H9 (cell line): ENCODE data around the gene RGL1. TPM values are rescaled to one million over a fixed set of nuclear protein-coding genes. Genes with fewer than 3 reads are reported as not detected.

Experiments used
- DNase-seq: peaks from one replicate; pipeline ENCODE4 v3.0.0-alpha.2; 2017
- H2AFZ ChIP-seq: one replicate; pipeline ENCODE4 v1.6.1; 2013; ENCODE audit warnings: mild to moderate bottlenecking, low read length, control low read depth, moderate library complexity
- H2AK5ac ChIP-seq: 2 replicates; pipeline ENCODE4 v1.6.1; 2013; ENCODE audit warnings: low read length, control low read depth, mixed read lengths; ENCODE audit not compliant: insufficient read length
- H2BK120ac ChIP-seq: one replicate; pipeline ENCODE4 v1.6.1; 2013; ENCODE audit warnings: low read depth, mild to moderate bottlenecking, low read length, control low read depth, inconsistent platforms; ENCODE audit not compliant: poor library complexity, severe bottlenecking
- H2BK12ac ChIP-seq: 2 replicates; pipeline ENCODE4 v1.6.1; 2013; ENCODE audit warnings: low read length, control low read depth, mixed read lengths, low read depth; ENCODE audit not compliant: insufficient read length
- H2BK15ac ChIP-seq: 2 replicates; pipeline ENCODE4 v1.6.1; 2013; ENCODE audit warnings: low read depth, low read length, control low read depth
- H2BK20ac ChIP-seq: one replicate; pipeline ENCODE4 v1.6.1; 2013; ENCODE audit warnings: low read depth, mild to moderate bottlenecking, low read length, control low read depth, inconsistent platforms; ENCODE audit not compliant: poor library complexity, severe bottlenecking
- H2BK5ac ChIP-seq: 2 replicates; pipeline ENCODE4 v1.6.1; 2013; ENCODE audit warnings: low read length, control low read depth, mixed read lengths; ENCODE audit not compliant: insufficient read length
- H3K14ac ChIP-seq: 2 replicates; pipeline ENCODE4 v1.6.1; 2013; ENCODE audit warnings: low read length, control low read depth; ENCODE audit not compliant: insufficient read depth
- H3K18ac ChIP-seq: 2 replicates; pipeline ENCODE4 v1.6.1; 2013; ENCODE audit warnings: low read depth, mild to moderate bottlenecking, mixed read lengths, low read length, control low read depth; ENCODE audit not compliant: insufficient read length
- H3K23ac ChIP-seq: 2 replicates; pipeline ENCODE4 v1.6.1; 2013; ENCODE audit warnings: low read length, control low read depth, mixed read lengths, low read depth; ENCODE audit not compliant: insufficient read length
- H3K23me2 ChIP-seq: 2 replicates; pipeline ENCODE4 v1.6.1; 2013; ENCODE audit warnings: low read depth, mild to moderate bottlenecking, mixed read lengths, low read length, control low read depth; ENCODE audit not compliant: insufficient read length, poor library complexity, severe bottlenecking
- H3K27ac ChIP-seq: 2 replicates; pipeline ENCODE4 v1.5.1; 2013; ENCODE audit warnings: low read length, control low read depth, mixed read lengths, low read depth; ENCODE audit not compliant: insufficient read length
- H3K27me3 ChIP-seq: 2 replicates; pipeline ENCODE4 v1.6.1; 2013; ENCODE audit warnings: low read length, control low read depth, inconsistent platforms; ENCODE audit not compliant: insufficient read depth
- H3K4ac ChIP-seq: 2 replicates; pipeline ENCODE4 v1.6.1; 2013; ENCODE audit warnings: low read depth, mild to moderate bottlenecking, control low read depth, inconsistent platforms, low read length, moderate library complexity
- H3K4me1 ChIP-seq: 2 replicates; pipeline ENCODE4 v1.6.1; 2013; ENCODE audit warnings: low read length, control low read depth, inconsistent platforms; ENCODE audit not compliant: insufficient read depth
- H3K4me2 ChIP-seq: 2 replicates; pipeline ENCODE4 v1.6.1; 2013; ENCODE audit warnings: low read length, control low read depth, mixed read lengths; ENCODE audit not compliant: insufficient read length, insufficient read depth
- H3K56ac ChIP-seq: 2 replicates; pipeline ENCODE4 v1.6.1; 2013; ENCODE audit warnings: low read depth, mild to moderate bottlenecking, mixed read lengths, low read length, control low read depth; ENCODE audit not compliant: insufficient read length
- H3K79me1 ChIP-seq: 2 replicates; pipeline ENCODE4 v1.6.1; 2013; ENCODE audit warnings: low read depth, mild to moderate bottlenecking, moderate library complexity, low read length, control low read depth, inconsistent platforms; ENCODE audit not compliant: insufficient read depth, poor library complexity, severe bottlenecking
- H3K79me2 ChIP-seq: 2 replicates; pipeline ENCODE4 v1.6.1; 2013; ENCODE audit warnings: low read length, control low read depth, inconsistent platforms; ENCODE audit not compliant: insufficient read depth
- H3K9ac ChIP-seq: 2 replicates; pipeline ENCODE4 v1.6.1; 2013; ENCODE audit warnings: low read length, control low read depth, mixed read lengths; ENCODE audit not compliant: insufficient read length; ENCODE audit errors: extremely low read depth
- H3K9me3 ChIP-seq: one replicate; pipeline ENCODE4 v1.6.1; 2013; ENCODE audit warnings: low read depth, low read length, inconsistent platforms; ENCODE audit not compliant: control insufficient read depth
- H3T11ph ChIP-seq: one replicate; pipeline ENCODE4 v1.6.1; 2013; ENCODE audit warnings: mild to moderate bottlenecking, low read length, control low read depth, inconsistent platforms
- H4K20me1 ChIP-seq: one replicate; pipeline ENCODE4 v1.6.1; 2013; ENCODE audit not compliant: control insufficient read depth, insufficient read length, insufficient read depth
- H4K5ac ChIP-seq: 2 replicates; pipeline ENCODE4 v1.6.1; 2013; ENCODE audit warnings: low read depth, mild to moderate bottlenecking, mixed read lengths, low read length, control low read depth; ENCODE audit not compliant: insufficient read length
- H4K8ac ChIP-seq: replicated peaks from 2 replicates; pipeline ENCODE4 v1.6.1; 2013; ENCODE audit warnings: low read length, control low read depth, mixed read lengths, low read depth; ENCODE audit not compliant: insufficient read length
- H4K91ac ChIP-seq: 2 replicates; pipeline ENCODE4 v1.6.1; 2013; ENCODE audit warnings: low read depth, mild to moderate bottlenecking, moderate library complexity, mixed read lengths, low read length, control low read depth; ENCODE audit not compliant: insufficient read length
- H3K27ac Mint-ChIP-seq, 3 experiments: 2 replicates in 2 of 3; 3 replicates in 1 of 3; pipeline ENCODE4 v1.8.0; 2020 to 2021; ENCODE audit warnings: mixed read lengths in 3 of 3, mild to moderate bottlenecking in 1 of 3, moderate library complexity in 1 of 3
- H3K27me3 Mint-ChIP-seq: 2 replicates; pipeline ENCODE4 v1.8.0; 2021; ENCODE audit warnings: low read depth, mild to moderate bottlenecking, moderate library complexity, mixed read lengths
- H3K36me3 Mint-ChIP-seq, 3 experiments: 2 replicates in 2 of 3; 3 replicates in 1 of 3; pipeline ENCODE4 v1.8.0; 2020 to 2021; ENCODE audit warnings: low read depth in 3 of 3, mixed read lengths in 3 of 3; ENCODE audit not compliant: insufficient read depth in 1 of 3
- H3K4me1 Mint-ChIP-seq, 2 experiments: 2 replicates each; pipeline ENCODE4 v1.8.0; 2020; ENCODE audit warnings: mixed read lengths in 2 of 2
- H3K4me3 Mint-ChIP-seq, 2 experiments: 2 replicates in 1 of 2; 3 replicates in 1 of 2; pipeline ENCODE4 v1.8.0; 2020 to 2021; ENCODE audit warnings: mild to moderate bottlenecking in 2 of 2, mixed read lengths in 2 of 2, moderate library complexity in 1 of 2
- H3K9me3 Mint-ChIP-seq, 2 experiments: 2 replicates in 1 of 2; 3 replicates in 1 of 2; pipeline ENCODE4 v1.8.0; 2020; ENCODE audit warnings: mild to moderate bottlenecking in 2 of 2, mixed read lengths in 2 of 2, moderate library complexity in 1 of 2
- CTCF ChIP-seq: fragments of 200-600 bp; sonication (generic); conservative IDR thresholded peaks from 3 replicates; pipeline ENCODE4 v1.8.0; 2021; ENCODE audit warnings: antibody characterized with exemption, mild to moderate bottlenecking
- WGBS: extraction: QIAGEN DNeasy Blood & Tissue Kit; methylation state at CpG from one replicate; pipeline ENCODE4 v1.1.7; 2013; ENCODE audit warnings: missing lambda C conversion rate, low lambda C conversion rate, mixed read lengths; ENCODE audit not compliant: insufficient read length; ENCODE audit errors: extremely low coverage; 5-methylcytosine and 5-hydroxymethylcytosine counted together
- total RNA-seq: library from RNA; stranded (reverse); gene quantifications from 2 replicates; pipeline ENCODE4 v1.2.1, GENCODE V29; 2021

The RGL1 gene
- total RNA-seq, 1 experiment from 2014 or later = 1.4 TPM

DNA sequence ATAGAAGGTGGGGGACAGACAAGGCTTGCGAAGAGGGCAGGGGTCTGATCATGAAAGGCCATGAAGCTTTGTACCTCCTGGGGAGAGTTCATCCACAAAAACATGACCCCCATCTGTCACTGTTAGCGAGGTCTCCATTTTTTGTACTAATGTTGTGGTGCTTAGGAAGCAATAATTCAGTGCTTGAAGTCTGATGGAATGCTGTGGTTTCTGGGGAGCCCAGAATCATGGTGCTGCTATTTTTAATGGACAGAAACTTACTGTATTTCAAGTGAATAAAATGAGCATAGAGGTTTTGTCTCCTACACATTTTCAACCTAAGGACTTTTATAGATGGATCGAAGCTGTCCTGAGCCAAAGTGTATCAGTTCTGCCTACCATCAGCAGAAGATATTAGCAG is 28.2 kb upstream of the RGL1 start:
- no peak for TF ChIP-seq CTCF
- Histone ChIP-seq H3K14ac (no peak overlapping the region), H3K4ac (no peak overlapping the region), H3K79me1 (no peaks in the 10 kb centered on the region), H3K18ac (no peak overlapping the region), H3K4me1 (no peaks in the 10 kb centered on the region), H4K20me1 (no peaks in the 10 kb centered on the region), H3K9me3 (peaks cover 5% of the 10 kb centered on the region), H3K27ac (no peak overlapping the region), H2BK5ac (no peak overlapping the region), H3K4me2 (no peak overlapping the region), H3K9ac (no peak overlapping the region), H3K27me3 (no peaks in the 10 kb centered on the region), H4K91ac (no peak overlapping the region), H3K79me2 (no peaks in the 10 kb centered on the region), H2AK5ac (no peak overlapping the region), H4K5ac (no peak overlapping the region), H2AFZ (no peak overlapping the region), H3K56ac (no peak overlapping the region), H2BK20ac (no peak overlapping the region), H2BK12ac (no peak overlapping the region), H2BK15ac (no peak overlapping the region), H3K23me2 (no peaks in the 10 kb centered on the region), H2BK120ac (no peak overlapping the region), H3K23ac (no peak overlapping the region), H4K8ac (no peak overlapping the region), H3T11ph (no peak overlapping the region)
- Mint-ChIP-seq H3K27me3 (no peaks in the 10 kb centered on the region), H3K9me3 (peaks cover 20 to 26% of the 10 kb centered on the region in 2 experiments), H3K36me3 (peaks cover 11 to 21% (median 16%) of the 10 kb centered on the region in 3 experiments), H3K27ac (no peak overlapping the region), H3K4me3 (no peak overlapping the region), H3K4me1 (peaks cover 0 to under 1% of the 10 kb centered on the region in 2 experiments; a peak in 1 of 4 replicates)
- DNase-seq = no peak
- no CpG with 5 or more reads among the region's 3 CpGs for whole genome bisulfite sequencing
